Measurements from ENCODE around the gene LRRC27. TPM values are rescaled to one million over a fixed set of nuclear protein-coding genes. Genes with fewer than 3 reads are reported as not detected.
A peak's percentile ranks its signal among the peaks of the same experiment; 100 is the strongest.

Gene LRRC27
- total RNA-seq, 1 donor from 2014 or later, result 12.4 TPM

DNA sequence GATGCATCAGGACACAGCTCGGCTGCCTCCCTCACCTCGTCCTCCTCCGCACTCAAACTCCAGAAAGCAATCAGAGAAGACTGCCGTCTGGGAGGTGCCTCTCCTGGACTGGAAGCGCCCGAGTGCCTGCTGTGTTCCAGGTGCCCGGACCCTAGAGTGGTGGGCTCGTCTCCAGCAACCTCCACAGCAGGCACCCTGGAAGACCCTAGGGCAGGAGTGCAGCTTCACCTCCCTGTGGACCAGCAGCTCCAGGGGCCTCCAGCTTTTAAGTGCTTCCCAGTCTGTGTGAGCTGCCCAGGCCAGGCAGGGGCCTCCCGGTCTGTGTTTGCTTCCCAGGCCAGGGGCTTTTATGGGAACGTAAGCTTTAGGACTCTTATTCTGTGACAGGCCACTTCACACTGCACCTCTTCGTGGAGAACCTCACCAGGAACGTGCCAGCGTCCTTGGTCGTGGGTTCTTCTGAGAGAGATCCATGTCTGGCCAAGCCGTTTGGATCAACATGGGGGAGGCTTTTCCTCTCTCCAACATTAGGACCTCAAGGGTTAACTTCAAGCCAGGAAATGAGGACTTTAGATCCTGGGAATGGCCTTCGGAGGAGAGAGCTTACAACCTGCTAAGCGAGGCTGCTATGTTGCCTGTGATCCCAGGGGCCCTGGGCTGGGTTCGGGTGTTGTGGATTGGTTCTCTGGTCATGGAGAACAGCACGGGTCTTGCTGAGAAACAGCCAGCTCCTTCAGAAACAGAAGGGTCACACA is 59.1 kb downstream of the LRRC27 start:
- no peak for DNase-seq (ENCODE audit: low spot score)

DNA sequence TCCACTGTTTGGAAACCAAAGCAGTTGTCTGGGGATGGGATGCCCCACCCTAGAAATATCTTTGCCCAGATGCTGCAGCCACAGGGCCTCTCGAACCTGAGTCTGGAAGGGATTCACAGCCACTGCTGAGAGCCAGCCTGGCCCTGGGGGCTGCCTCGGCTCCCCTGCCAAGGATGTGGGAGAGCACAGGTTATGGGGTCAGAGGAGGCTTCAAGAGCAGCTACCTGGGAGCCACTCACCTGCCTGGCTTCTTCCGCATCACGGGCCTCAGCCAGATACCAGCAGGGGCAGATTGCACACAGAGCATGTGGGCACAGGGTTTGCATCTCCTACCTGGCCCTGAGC is 59.7 kb downstream of the LRRC27 start:
- DNase-seq (ENCODE audit: low spot score), result no peak

DNA sequence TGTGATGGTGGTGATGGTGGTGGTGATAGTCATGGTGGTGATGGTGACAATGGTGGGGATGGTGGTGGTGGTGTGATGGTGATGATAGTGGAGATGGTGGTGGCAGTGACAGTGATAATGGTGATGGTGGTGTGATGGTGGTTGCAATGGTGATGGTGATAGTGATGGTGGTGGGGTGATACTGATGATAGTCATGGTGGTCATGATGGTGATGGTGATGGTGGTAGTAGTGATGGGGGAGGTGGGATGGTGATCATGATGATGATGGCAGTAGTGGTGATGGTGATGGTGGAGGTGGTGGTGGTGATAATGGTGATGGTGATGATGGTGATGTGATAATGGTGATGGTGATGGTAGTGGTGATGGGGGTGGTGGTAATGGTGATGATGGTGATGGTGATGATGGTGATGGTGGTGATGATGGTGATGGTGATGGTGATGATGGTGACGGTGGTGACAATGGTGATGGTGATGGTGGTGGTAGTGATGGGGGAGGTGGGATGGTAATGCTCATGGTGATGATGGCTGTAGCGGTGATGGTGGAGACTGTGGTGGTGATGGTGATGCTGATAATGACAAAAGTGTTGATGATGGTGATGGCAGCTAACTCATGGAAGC is 60.3 kb downstream of the LRRC27 start:
- no peak for DNase-seq (ENCODE audit: low spot score)

DNA sequence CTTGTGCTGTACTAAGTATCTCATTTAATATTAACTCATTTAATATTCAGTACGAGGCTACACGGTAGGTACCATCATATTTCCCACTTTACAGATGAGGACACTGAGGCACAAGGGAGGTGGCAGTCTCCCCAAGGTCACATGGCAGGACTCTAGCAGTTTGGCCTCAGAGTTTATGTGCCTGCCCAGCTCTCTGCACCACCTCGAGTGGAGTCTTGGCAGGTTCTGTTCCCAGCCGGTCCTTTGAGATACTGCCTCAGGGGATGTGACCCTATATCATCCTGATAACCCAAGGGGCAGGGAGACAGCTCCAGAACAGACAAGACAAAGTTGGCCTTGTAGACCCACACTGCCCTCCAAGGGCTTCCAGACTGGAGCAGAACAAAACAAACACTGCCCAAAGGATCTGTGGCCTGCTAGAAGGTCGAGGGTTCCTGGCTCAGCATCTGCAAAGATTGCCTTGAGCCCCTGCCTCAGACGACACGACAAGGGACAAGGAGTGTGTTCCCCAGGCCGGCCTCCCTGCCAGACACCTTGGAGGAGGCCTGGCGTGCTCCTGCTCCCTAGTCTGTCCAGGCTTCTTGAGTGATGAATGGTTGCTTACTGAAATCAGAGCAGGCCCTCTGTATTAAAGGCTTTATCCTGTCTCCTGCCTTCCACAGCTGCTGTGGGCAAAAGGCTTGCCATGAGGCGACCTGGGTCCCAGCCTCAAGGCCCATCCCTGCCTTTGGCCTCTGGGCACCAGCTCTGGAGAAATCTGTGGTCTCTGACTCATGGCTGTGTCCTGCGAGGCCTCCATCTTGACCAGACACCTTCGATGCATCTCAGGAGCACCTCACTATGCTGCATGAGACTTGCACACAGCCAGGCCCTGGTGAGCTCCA is 61.1 kb downstream of the LRRC27 start:
- no peak for DNase-seq (ENCODE audit: low spot score)

DNA sequence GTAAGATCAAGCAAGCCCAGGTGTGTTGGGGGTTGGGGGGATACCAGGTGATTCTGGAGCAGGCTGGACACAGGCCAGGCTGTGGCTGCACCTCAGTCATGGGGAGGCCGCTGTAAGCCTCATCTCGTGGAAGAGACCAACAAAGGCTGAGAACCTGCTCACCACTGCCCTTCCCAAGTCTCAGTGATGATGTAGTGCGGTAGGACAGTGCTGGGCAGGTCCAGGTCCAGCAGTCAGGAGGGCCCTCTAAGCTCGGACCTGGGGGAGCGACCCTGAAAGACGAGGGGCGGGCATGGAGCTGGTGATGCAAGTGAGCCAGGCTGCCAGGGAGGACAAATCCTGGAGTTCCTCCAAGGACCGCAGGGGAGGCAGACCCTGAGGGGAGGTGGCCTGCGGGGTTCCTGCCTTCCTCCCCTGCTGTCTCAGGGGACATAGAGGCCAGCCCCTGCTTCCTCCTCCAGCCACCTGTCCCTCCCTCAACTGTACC is 61.7 kb downstream of the LRRC27 start:
- DNase-seq (ENCODE audit: low spot score), result no peak

DNA sequence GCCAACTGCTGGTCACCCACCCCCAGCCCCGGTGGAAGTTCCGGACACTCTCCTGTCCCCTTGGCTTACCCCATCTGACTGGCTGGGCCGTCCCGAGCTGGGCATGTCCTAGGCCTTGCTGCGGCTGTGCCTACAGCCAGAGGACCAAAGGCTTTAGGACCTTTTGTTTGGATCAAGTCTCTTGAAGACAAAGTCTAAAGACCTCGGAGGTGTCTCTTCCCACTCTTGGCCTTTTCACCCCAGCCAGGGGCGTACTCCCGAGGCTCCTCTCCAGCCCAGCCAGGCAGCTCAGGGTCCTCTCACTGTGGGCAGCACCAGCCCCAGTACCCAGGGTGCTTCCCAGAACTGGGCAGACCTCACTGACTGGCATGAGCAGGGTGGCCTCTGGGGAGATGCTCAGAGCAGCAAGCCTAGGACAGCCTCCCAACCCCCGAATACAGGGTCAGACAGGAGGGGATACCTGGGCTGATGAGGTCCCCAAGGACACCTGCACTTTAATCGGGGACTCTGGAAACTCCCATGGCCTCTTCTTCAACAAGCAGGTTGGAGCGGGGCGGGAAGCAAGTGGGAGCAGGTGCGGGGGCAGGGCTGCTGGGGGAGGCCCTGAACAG is 62.3 kb downstream of the LRRC27 start:
- DNase-seq (ENCODE audit: low spot score), result no peak

DNA sequence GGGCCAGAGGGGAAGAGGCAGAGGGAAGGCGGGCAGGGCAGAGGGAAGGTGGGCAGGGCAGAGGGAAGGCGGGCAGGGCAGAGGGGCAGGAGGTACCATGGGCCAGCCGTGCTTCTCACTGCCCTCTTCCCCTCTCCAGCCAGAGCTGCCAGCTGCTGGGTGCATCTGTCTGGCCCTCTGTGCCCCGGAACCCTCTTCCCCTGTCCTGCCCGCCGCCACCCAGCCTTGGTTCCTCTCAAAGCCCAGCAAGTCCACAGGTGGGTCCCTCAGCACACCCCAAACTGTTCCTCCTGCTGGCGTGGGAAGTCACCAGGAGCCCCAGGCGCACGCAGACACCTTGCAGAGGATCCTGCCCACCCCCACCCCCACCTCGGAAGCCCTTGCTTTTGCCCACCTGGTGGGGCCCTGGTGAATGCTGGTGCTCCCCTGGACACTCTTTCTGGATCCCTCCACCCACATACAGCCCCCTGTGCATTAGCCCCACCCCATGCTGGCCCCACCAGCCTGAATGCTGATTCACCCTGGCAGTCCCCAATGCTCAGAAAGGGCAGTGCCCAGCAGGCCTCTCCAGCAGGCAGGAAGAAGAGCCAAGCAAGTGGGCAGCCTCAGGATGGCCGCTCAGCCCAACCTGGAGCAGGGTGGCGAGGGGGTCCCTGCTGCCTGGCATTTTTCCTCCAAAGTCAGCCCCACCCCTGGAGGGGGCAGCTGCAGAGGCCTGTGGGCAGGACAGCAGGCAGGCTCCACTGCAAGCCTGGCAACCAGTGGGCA is 63.1 kb downstream of the LRRC27 start:
- DNase-seq (ENCODE audit: low spot score), result no peak

DNA sequence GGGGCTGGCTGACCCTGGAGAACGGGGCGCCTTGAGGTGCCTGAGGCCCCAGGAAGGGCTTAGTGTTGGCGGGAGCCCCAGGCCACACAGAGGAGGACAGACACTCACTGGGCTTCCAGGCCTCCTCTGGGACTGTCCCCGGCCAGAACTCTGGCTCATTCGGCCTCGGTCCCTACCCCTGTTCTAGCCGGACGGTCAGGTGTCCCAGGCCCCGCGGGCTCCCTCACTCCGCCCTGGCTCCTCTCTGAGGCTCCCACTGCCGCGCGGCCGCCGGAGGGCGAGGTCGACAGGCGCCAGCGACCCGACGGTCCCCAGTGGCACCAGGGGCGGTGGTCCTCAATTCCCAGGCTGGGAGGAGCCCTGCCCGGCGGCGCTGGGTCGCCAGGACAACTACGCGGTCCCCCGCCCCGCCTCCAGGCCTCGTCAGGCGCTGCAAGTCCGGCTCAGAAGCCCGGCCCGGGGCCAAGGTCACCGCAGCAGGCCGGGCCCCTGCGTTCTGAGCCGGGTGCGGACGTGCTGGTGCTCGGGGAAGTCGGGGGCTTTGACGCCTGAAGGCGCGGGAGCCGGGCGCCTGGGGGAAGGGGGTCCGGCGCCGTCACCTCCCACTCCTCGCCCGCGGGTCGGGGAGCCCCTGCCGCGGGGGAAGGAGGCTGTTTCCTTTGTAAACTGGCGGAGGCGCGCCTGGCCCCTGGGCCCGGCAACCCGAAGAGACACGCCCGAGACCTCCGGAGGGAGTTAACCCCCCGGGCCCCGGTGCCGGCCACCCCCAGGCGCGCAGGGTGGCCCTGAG is 63.9 kb downstream of the LRRC27 start:
- no peak for DNase-seq (ENCODE audit: low spot score)

DNA sequence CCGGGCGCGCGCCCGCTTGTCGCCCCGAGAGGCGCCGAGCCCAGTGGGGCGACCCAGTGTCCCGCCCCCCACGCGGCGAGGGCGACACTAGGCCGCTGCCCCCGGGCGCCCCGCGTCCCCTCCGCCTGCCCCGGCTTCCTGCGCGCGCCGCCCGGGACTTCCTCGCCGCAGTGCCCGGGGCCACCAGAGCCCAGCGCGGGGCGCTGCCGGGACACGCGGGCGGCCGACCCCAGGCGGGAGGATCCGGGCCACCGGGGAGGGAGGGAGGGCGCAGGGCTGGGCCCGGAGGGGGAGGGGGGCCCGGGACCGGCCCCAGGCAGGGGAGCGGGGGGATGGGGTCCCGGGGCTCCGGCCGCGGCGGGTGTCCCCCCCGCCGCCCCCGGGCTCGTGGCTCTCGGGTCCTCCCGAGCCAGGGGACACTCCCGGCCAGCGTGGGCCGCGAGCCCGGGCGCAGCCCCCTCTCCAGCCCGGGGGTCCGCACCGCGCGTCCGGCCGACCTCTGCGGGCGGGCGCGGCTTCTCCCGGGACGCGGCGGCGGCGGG is 64.6 kb downstream of the LRRC27 start:
- DNase-seq (ENCODE audit: low spot score), result no peak

DNA sequence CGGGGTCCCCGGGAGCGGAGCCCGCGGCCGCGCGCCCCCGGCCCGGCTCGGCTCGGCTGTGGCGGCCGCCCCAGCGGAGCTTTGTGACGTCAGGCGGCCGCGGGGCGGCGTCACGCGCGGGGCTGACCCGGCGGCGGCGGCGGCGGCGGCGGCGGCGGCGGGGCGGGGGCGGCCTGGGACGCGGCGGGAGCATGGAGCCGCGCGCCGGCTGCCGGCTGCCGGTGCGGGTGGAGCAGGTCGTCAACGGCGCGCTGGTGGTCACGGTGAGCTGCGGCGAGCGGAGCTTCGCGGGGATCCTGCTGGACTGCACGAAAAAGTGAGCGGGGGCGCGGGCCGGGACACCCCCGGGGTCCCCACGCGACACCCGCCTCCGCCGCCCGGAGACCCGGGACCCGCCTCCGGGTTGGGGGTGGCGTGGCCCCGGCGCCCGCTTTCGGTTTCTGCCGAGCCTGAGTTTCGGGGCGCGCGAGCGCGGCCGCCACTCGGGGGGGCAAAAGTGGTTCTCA is 65.1 kb downstream of the LRRC27 start, which contains the start of gene PWWP2B:
TSS of gene PWWP2B (plus strand) at position 165 of the 506 bp plus-strand sequence. CDS start at position 192, 27 bp downstream.
- DNase-seq (ENCODE audit: low spot score), result no peak

DNA sequence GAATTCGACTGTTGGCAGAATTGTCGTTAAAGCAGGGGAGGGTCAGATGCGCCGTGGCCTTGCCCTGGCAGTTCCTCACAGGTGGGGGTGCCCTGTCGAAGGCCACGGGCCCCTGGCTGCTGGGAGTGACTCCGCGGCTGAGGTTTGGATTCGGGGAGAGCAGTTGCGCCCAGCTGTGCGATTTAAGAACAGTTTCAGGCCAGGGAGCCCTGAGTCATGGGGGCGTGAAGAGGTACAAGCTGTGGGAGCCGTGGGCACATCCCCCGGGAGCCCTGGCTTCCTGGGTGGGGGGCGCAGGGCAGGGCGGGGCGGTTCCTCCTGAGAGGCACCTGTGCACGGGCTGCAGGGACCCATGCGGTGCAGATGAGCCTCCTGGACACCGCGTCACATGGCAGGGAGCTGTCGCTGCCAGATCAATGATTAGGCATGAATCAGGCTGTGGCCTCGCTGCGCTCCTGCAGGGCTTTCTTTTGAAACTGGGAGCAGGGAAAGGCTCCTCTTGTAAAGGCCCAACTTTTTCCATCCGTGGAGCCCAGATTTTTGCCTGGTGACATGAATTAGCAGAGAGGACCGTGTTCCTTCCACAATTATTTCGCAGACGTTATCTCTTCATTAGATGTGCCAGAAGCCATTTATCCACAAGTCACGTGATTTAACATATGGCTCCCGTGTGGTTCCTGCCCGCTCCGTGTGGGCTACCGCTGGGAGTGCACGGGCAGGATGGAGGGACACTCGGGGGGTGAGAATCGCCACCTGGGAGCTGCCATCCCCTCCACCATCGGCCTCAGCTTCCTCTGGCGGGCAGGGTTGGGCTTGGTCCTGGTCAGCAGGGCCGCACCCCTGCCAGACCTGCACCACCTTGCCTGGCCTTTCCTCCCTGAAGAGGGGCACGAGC is 65.9 kb downstream of the LRRC27 start:
- DNase-seq (ENCODE audit: low spot score), result peak; percentile 69

DNA sequence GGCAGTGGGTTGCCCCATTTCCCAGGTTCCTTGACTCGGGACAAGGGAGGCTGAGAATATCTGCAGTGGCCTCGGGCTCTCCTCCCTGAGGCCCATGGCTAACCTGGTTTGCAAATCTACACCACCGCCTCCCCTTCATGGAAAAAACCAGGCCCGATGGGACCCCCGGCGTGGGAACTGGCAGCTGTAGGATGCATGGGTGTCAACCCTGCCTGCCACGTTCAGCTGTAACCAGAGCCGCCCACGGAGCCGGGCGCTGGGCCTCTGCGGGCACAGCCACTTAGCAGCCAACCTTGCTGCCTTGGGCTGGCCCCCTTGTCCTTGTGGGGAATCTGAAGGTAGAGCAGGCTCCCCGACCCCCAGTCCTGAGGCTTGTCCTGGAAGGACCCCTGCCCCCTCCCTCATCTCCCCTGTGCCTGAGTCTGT is 66.6 kb downstream of the LRRC27 start:
- DNase-seq (ENCODE audit: low spot score), result no peak

DNA sequence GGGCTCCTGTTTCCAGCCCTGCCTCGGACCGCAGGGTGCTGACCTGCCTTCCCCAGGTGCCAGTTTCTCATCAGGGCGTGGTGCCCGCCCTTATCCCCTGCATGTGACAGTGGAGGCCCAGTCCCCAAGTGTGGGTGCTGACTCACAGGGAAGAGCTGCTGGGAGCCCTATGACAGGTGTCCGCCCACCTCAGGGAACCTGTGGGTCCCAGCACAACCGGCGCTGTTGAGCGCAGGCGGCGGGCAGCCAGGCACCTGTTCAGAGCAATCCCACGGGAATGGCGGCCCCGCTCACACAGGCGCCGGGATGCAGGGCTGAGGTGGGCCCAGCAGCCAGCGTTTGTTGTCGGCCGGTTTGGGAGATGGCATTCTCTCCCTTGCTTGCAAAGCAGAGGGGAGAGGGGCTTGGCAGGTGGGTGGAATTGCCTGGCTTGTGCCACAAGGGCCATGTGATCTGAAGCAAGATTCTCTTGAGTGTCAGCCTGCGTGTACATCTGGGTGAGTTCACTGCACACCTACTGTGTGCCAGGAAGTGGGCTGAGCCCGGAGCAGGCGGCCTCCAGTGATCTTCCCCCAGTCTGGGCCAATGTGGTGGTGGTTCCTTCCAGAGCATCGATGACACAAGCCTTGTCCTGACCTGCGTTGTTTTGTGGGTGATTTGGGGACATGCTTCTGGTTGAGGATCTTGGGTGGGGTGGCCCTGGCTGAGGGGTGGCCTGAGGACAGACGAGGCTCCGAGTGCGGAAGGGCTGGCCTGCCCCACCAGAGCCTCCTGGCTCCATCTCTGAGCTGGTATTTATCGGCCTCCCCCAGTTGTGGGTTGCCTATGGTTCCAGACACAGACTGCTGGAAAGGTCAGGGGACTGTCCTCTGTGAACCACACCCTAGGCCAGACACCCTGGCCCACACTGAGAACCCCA is 67.4 kb downstream of the LRRC27 start:
- no peak for DNase-seq (ENCODE audit: low spot score)

DNA sequence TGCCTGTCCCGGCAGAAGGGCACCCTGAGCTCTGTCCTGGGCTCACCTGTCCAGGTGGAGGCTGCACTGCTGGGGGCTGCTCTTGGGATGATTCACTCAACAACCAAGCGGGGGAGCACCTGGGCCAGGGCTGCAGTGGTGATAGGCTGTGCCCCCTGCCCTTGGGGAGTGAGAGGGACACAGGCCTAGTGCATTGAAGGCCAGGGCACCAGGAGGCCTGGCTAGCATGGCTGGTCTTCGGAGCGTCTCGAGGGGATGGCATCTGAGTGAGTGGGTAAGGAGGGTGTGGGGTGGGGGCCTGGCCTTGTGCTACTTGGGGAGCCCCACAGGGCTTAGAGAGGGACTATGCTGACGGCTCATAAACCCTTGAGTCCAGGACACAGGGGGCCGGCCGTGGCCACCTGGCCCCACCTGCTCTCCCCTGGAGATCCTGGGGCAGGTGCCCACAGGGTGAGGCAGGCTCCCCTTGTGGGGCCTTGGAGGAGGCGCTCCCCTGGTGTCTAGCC is 68.1 kb downstream of the LRRC27 start:
- no peak for DNase-seq (ENCODE audit: low spot score)

DNA sequence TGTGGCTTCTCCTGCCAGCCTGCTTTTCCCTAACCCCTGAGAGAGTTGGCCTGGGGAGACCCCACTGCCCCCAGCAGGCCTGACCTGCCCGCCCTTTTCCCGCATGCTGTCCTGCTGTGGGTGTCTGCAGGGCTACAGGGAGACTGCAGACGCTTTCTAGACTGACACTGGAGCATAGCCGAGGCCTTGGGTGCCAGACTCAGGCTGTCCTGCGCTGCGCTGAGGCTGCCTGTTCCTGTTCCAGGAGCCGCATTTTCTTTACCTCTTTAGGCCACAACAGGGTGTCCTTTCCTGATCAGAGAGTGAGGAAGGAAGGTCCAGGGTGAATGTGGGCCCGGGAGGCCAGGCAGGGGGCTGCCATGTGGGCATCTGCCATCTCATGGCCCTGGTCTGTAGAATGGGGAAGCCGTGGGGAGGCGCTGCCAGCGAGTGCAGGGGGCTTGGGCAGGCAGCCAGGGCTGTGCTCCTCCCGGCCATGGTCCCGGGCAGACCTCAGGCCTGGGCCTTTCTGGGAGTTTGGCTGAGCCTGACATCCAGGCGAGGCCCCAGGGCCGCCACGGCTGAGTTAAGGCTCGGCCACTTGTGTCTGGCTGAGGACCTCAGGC is 68.7 kb downstream of the LRRC27 start:
- no peak for DNase-seq (ENCODE audit: low spot score)

DNA sequence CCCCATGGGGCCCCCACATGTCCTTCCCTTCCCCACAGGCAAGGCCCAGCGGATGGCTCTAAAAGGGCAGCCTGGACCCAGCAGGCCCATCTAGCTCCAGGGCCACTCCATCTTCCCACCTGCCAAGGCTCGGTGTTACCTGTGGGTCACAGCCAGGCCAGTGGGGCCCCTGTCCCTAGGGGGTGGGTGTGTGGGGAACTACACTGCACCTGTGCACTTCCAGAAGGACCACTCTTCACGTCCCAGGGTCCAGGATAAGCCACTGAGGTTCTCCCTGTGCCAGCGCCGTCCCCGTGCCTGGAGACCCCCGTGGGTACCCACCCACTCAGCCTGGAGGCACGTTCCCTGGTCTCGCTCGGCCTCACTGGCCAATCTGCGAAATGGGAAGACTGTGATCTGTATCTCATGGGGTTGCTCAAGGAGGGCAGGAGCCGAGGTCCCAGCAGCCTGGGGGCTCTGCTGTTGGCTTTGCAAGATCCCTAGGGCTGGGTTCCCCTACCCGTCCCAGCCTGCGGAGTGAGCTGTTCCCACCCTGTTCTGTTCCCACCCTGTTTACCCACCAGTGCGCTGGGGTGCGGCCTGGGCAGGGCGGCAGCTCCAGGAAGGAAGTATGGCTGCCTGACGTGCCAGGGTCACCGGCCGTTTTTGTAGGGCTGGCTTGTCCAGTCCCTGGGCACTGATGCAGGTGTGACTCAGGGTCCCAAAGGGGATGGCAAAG is 69.6 kb downstream of the LRRC27 start:
- DNase-seq (ENCODE audit: low spot score), result no peak

Measured in mucosa of gallbladder (tissue), 1 donor.